AG04449 (cell line): ENCODE results near the gene TCHH.

Experiments
- CTCF ChIA-PET: fragments of 350-600 bp; formaldehyde crosslinking; extraction: SDS; loops from one replicate; lab custom pipeline; 2021; ENCODE audit warnings: antibody characterized with exemption; lab: Yijun Ruan, JAX
- POLR2A ChIA-PET: fragments of 400-600, 350-600 bp; formaldehyde crosslinking; extraction: SDS; loops from one replicate; lab custom pipeline; 2020; ENCODE audit warnings: antibody characterized with exemption, inconsistent platforms; lab: Yijun Ruan, JAX
- DNase-seq: peaks from one replicate; pipeline ENCODE4 v3.0.0-alpha.2; 2010; ENCODE audit warnings: low read depth, low spot score
- H3K4me3 ChIP-seq: 2 replicates; pipeline ENCODE4 v1.5.1; 2011; ENCODE audit warnings: low read depth, mild to moderate bottlenecking, control low read depth, low read length
- TF ChIP-seq, protein P1 (sequence below): IDR thresholded peaks from one replicate; pipeline ENCODE4 v1.5.1; 2011; ENCODE audit warnings: mild to moderate bottlenecking, moderate library complexity, low read length, control low read depth, inconsistent platforms; ENCODE audit not compliant: insufficient read depth; ENCODE audit errors: missing control alignments

Gene TCHH

DNA sequence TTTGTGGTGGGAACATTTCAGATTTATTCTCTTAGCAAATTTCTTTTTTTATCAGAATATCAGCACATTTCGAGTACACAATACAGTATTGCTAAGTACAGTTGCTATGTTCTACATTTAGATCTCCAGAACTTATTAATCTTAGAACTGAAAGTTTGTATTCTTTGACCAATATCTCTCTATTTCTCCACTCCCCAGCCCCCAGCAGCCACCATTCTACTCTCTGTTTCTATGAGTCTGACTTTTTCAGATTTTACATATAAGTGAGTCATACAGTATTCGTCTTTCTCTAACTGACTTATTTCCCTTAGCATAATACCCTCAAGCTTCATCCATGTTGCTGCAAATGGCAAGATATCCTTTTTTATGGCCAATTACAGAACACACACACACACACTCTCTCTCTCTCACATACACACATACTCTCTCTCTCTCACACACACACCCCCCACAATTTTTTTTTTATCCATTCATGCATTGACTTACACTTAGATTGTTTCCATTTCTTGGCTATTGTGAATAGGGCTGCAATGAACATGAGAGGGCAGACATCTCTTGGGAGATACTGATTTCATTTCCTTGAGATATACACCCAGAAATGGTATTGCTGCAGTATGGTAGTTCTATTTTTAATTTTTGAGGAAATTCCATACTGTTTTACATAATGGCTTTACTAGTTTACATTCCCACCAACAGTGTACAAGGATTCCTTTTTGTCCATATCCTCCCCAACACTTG lies 28.1 kb upstream of the TCHH start:
- no peak for DNase-seq
- no peak overlapping the region for H3K4me3 ChIP-seq
- TF ChIP-seq, protein P1, sequence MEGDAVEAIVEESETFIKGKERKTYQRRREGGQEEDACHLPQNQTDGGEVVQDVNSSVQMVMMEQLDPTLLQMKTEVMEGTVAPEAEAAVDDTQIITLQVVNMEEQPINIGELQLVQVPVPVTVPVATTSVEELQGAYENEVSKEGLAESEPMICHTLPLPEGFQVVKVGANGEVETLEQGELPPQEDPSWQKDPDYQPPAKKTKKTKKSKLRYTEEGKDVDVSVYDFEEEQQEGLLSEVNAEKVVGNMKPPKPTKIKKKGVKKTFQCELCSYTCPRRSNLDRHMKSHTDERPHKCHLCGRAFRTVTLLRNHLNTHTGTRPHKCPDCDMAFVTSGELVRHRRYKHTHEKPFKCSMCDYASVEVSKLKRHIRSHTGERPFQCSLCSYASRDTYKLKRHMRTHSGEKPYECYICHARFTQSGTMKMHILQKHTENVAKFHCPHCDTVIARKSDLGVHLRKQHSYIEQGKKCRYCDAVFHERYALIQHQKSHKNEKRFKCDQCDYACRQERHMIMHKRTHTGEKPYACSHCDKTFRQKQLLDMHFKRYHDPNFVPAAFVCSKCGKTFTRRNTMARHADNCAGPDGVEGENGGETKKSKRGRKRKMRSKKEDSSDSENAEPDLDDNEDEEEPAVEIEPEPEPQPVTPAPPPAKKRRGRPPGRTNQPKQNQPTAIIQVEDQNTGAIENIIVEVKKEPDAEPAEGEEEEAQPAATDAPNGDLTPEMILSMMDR = no peak
- ChIA-PET POLR2A (no interaction called here), CTCF (interaction anchor here (1.0 to 1.5 kb wide), 3 partner anchors 37 to 44 kb away, joined by 3 to 18 read pairs (median 9); no protein-coding TSS in a partner anchor)

- peak; percentile 23 for DNase-seq
- ChIA-PET CTCF (interaction anchor here (0.5 to 3.7 kb wide), 23 partner anchors 9 to 317 kb away, joined by 3 to 214 read pairs (median 4); partner anchors contain the start of genes HRNR and RPTN), POLR2A (no interaction called here)
- TF ChIP-seq, protein P1 = peak; percentile 65
- H3K4me3 ChIP-seq = no peak overlapping the region
Measured at GRCh38 chr1:152141971-152142584, 26.8 kb upstream of the TCHH start.

- TF ChIP-seq, protein P1 = no peak
- POLR2A ChIA-PET = no interaction called here
- CTCF ChIA-PET = interaction anchor here (1.3 to 6.6 kb wide), 4 partner anchors 27 to 322 kb away, joined by 3 to 75 read pairs (median 7); no protein-coding TSS in a partner anchor
Measured at GRCh38 chr1:152137215-152137614, 22.0 kb upstream of the TCHH start.

DNA sequence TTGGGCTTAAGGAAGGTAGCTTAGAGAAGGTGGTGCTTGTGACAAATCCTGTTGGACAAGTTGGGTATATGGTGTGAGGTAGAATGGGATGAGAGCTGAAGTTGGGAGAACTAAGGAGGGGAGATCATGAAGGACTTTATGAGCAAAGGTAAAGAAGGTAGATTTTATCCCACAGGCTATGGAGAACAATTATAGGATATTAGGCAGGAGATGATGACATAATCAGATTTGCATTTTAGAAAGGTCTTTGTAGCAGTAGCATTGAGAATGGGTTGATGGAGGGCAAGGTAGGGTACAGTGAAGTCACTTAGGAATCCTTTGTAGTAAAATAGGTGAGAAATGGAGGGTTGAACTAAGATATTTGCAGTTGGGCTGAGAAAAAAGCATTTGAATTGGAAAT lies 14.9 kb upstream of the TCHH start:
- CTCF ChIA-PET = no interaction called here
- H3K4me3 ChIP-seq = no peak overlapping the region
- TF ChIP-seq, protein P1 = no peak
- POLR2A ChIA-PET = no interaction called here
- DNase-seq = no peak

More at GRCh38 chr1:152137215-152137614, 22.0 kb upstream of the TCHH start:
- H3K4me3 ChIP-seq = no peak overlapping the region
- no peak for DNase-seq

DNA sequence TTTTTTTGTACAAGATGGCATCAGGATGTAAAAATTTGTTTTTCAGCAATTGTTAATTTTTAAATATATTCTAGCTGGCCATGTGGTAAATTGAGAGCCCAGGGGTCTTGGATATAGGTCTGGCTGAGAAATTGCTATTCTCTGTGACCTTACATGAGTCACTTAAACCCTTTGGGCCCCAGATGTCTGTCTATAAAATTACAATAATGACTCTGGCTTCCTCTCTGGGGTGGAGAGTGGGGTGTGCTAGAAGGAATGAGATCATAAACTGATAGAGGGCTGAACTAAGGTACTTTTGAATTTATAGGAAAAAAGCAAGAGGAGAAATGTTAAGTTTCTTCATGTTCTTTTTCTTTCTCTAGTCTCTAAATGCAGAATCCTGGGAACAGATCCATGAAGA lies 12.4 kb upstream of the TCHH start:
- TF ChIP-seq, protein P1 = no peak
- no peak overlapping the region for H3K4me3 ChIP-seq
- DNase-seq = no peak
- POLR2A ChIA-PET = no interaction called here
- CTCF ChIA-PET = no interaction called here

GRCh38 chr1:152125834-152126443 lies 10.7 kb upstream of the TCHH start:
- POLR2A ChIA-PET = interaction anchor here (0.6 kb wide), 1 partner anchor 36 kb away, joined by 3 read pairs; no protein-coding TSS in a partner anchor
- CTCF ChIA-PET = no interaction called here
- no peak overlapping the region for H3K4me3 ChIP-seq

More at GRCh38 chr1:152125834-152126443, 10.7 kb upstream of the TCHH start:
- no peak for DNase-seq
- TF ChIP-seq, protein P1 = no peak
